Caki2 (cell line): ENCODE measurements around the gene IL2RA. TPM values are rescaled to one million over a fixed set of nuclear protein-coding genes. Genes with fewer than 3 reads are reported as not detected.
A peak's percentile ranks its signal among the peaks of the same experiment; 100 is the strongest.
"Not testable (repeated sequence)": the region's sequence is repeated elsewhere in the genome, so short reads cannot be mapped to it uniquely, and the experiment has no call there.

Experiments
- DNase-seq: peaks from one replicate; pipeline ENCODE4 v3.0.0-alpha.2; 2015; ENCODE audit warnings: low read depth
- in situ Hi-C: cut with HindIII; loops from 2 replicates; pipeline ENCODE4 v1.10.0; 2016; ENCODE audit warnings: low sequenced_read_pairs, low pct_unique_long_range_greater_than_20kb, mixed read lengths
- total RNA-seq: library from RNA; depleted of rRNA; stranded (reverse); fragments of >200 nt; shearing (Covaris generic); gene quantifications from 2 replicates; pipeline ENCODE4 v1.2.3, GENCODE V29; 2014; ENCODE audit warnings: low replicate concordance

IL2RA gene
- total RNA-seq, 1 experiment from 2014 or later, result not detected

- DNase-seq, result peak; percentile 65
- in situ Hi-C loops, result no loop called here
Measured at GRCh38 chr10:5976512-5977470, 85.4 kb downstream of the IL2RA start.

- no peak for DNase-seq
- in situ Hi-C loops, result no loop called here
Measured at GRCh38 chr10:5975641-5976473, 86.3 kb downstream of the IL2RA start.

- DNase-seq, result no peak
- in situ Hi-C loops, result no loop called here
Measured at GRCh38 chr10:5973069-5973468, 89.1 kb downstream of the IL2RA start.

- DNase-seq, result no peak
- in situ Hi-C loops, result no loop called here
Measured at GRCh38 chr10:5971886-5972285, 90.3 kb downstream of the IL2RA start.

- DNase-seq, result no peak
- in situ Hi-C loops, result no loop called here
Measured at GRCh38 chr10:5971315-5971832, 90.8 kb downstream of the IL2RA start.

- no peak for DNase-seq
- in situ Hi-C loops, result no loop called here
Measured at GRCh38 chr10:5970527-5970926, 91.6 kb downstream of the IL2RA start.

- in situ Hi-C loops, result no loop called here
- DNase-seq, result no peak
Measured at GRCh38 chr10:5970066-5970465, 92.1 kb downstream of the IL2RA start.

GRCh38 chr10:5968681-5969453 is 93.3 kb downstream of the IL2RA start:
- in situ Hi-C loops, result no loop called here
- DNase-seq, result no peak

GRCh38 chr10:5968037-5968680 is 94.0 kb downstream of the IL2RA start:
- in situ Hi-C loops, result no loop called here
- DNase-seq, result no peak

- in situ Hi-C loops, result no loop called here
- peak; percentile 81 for DNase-seq
Measured at GRCh38 chr10:5965266-5965665, 96.9 kb downstream of the IL2RA start.

- in situ Hi-C loops, result no loop called here
- peak; percentile 34 for DNase-seq
Measured at GRCh38 chr10:5964736-5965135, 97.4 kb downstream of the IL2RA start.

- DNase-seq, result no peak
- in situ Hi-C loops, result no loop called here
Measured at GRCh38 chr10:5963591-5963990, 98.6 kb downstream of the IL2RA start.

GRCh38 chr10:5963071-5963470 is 99.1 kb downstream of the IL2RA start:
- in situ Hi-C loops, result no loop called here
- no peak for DNase-seq

- DNase-seq, in situ Hi-C loops: not testable (repeated sequence)
Measured at GRCh38 chr10:5962358-5962940, 99.7 kb downstream of the IL2RA start.

- in situ Hi-C loops, result no loop called here
- no peak for DNase-seq
Measured at GRCh38 chr10:5961405-5962100, 100.6 kb downstream of the IL2RA start.

- in situ Hi-C loops, DNase-seq: not testable (repeated sequence)
Measured at GRCh38 chr10:5960973-5961275, 101.2 kb downstream of the IL2RA start.
